NCI-H82 treated with DMSO at 0.1 percent for 48 hours (cell line): ENCODE results near the gene SF3A2.

Experiments
- DNase-seq: peaks from one replicate; lab custom pipeline; 2025; ENCODE audit not compliant: unreplicated experiment; lab: John Stamatoyannopoulos, UW

The SF3A2 gene

DNA sequence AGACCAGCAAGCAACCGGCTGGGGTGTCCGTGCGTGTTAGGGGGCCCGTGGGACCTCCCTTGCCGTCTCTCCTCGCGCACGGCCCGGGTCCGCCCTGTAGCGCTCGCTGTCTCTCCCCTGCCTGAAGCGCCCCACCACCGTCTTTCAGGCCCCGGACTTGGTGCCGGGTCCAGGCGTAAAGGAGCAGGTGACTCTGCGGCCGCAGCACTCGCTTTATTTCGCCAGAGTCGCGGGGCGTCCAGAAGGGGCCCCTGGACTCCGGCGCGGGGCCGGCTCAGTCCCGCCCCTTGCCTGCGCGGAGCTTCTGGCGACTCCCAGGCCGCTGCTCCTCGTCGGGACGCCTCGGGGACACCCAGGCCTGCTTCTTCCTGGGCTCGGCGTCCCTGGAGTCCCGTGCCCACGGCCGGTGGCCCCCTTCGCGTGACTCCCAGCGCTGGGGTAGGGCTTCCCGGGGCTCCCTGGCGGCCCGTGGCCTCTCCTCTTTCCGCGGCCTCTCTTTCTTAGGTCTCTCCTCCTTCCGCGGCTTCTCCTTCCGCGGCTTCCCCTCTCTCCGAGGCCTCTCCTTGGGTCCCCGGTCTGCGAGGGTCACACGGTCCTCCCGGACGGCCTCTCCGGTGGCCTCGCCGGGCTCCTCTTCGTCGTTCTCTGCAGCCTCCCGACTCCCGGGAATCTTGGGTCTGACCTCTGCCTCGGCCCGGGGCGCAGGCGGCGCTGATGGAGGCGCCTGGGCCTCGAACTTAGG, 15.6 kb downstream of the SF3A2 start:
- no peak for DNase-seq

DNA sequence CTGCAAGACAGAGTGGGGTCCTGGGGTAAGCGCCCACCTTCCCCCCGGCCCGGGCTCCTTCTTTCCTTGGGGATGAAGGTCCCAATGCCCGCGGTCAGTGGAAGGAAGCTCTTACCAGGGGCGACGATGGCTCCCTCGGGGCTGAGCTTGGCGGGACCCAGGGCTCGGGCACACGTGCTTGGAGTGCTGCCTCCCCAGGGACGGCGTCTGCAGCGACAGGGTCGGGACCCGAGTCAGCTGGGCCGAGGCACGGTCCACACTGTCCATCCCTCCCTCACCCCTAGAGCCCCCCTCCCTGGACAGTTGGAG, 16.1 kb downstream of the SF3A2 start:
- DNase-seq = no peak

DNA sequence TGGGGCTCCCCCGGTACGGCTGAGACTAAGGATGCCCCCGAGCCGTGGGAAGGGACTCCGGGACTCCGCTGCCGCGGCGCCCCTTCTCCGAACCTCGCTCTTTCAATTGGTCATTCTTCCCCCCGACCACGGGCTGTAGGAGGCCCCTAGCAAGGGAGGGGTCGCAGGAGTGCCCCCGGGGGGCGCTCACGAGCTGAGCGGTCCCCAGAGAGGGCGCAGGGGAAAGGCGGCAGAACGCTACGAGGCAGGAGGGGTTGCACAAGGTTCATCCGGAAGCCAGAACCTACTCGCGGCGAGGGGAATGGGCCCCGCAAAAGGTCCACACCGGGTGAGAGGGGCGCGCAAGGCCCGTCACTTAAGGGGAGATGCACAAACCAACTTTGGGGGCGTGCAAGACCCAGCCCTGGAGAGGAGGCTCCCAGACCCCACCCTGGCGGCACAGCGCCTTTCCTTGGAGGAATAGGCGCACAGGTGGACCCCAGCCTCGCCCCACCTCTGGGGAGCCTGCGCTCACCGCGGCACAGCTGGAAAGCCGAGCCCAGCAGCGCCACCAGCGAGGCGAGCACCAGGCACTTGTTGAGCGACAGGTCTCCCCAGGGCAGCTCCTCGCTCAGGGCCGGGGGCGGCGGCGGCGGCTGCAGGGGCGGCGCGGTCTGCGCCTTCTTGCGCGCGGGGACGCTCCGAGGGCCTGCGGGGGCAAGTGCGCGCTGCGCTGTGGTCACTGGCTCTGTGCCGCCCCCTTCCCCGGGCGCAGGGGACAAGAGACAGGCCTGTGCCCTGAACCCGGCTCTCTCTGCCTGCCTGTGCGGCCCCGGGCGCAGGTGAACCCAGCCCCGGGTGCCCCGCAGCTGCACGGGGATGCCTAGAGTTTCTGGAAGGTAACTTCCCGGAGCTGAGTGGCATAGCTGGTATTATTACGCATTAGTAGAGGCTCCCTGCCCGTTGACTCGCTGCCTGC, 16.8 kb downstream of the SF3A2 start:
- no peak for DNase-seq

DNA sequence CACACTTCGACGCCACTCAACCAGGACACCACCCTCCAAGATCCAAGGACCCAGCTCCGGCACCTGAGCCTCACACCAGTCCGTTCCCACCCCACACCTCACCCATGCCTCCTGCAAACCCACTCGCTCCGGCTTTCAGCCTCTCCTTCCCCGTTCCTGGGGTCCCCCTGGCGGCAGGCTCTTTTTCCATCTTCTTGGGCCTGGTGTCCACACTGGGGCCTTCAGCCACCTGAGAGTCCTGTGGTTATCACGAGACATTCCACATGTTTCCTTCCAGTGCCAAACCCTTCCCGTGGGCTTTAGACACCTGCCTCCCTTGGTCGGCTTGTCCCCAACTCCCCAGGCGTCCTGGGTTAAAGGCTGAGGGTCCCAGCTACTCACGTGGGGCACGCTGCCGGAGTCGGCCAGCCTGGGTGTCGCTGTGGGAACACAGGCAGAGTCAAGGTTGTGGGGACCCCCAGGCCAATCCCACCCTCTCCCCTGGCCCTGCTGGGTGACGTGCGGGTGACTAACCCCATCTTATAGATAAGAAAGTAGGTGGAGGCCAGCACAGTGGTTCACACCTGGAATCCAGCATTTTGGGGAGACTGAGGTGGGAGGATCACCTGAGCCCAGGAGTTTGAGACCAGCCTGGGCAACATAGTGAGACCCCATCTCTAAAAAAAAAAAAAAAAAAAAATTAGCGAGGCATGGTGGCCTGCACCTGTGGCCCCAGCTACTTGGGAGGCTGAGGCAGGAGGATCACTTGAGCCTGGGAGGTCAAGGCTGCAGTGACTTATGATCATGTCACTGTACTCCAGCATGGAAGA, 17.6 kb downstream of the SF3A2 start:
- no peak for DNase-seq

DNA sequence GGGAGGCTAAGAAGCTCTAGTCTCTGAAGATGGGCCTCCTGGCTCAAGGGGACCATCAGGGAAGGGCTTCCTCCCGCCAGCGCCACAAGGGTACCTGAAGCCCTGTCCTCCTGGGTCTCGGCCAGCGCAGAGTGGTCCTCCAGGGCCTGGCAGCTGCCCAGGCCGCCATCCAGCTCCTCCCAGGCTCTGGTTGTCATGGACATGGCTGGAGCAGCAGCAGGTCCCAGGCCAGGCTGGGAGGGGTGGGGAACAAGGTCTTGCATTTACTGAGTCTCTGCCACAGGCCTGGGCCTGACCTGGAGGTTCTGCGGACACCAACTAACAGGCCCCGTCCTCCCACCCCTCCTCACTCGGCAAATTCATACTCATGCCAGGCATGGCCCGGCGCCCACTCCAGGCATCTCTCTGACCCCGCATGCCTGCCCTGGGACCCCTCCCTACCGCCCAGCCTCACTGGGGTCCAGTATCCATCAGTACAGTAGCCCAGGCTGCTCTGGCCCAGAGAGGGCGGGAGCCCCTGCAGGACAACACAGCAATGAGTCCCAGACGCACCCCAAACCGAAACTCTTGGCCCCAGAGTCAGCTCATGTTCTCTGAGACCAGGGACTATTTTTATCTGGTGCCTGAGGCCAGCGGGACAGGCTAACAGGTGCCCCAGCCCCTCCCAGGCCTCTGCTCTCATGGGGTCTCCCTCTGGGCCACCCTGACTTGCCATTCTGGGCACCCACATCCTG, 18.7 kb downstream of the SF3A2 start:
- no peak for DNase-seq

DNA sequence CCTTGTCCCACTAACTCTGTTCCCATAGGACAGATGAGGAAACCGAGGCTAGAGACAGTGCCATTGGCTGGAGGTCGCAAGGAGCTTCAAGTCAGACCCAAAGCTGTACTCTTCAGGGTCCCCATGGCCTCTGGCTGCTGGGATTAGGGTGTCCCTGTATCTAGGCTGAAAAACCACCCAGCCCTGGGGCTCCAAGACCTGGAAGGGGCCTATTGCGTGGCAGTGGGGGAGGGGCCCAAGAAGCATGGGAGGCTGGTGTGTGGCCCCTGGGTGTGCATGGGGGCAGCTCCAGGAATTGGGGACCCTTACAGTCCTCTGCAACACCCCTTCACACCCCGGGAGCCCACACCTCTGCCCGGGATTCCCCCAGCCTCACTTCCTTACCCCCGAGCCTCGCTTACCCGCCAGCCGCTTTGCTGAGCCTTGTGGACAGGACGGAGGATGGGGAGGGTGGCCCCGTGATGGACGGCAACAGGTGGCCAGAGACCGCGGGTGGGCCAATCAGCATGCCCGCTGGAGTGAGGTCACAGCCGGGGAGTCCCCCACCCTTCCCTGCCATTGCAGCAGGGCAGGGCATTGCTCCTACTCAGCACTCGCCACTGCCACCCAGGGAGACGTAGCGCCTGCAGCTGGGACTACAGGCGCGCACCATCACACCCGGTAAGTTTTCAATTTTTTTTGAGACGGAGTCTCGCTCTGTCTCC, 19.5 kb downstream of the SF3A2 start, which contains the start of gene JSRP1:
Gene JSRP1, minus strand, starts transcription at position 436 of the 704 bp plus-strand sequence. CDS start 1,103 bp downstream, outside the sequence.
- DNase-seq = peak; percentile 47

DNA sequence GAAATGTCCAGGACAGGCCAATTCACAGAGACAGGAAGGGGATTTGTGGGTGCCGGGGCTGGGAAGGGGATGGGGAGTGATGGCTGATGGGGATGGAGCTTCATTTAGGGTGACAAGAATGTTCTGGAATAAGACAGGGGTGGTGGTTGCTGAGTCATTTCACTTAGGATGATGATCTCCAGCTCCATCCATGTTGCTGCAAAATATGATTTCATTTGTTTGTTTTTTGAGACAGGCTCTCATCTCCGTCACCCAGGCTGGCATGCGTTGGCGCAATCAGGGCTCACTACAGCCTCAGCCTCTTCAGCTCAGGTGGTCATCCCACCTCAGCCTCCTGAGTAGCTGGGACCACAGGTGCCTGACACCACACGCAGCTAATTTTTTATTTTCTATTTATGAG, 22.7 kb downstream of the SF3A2 start:
- no peak for DNase-seq

DNA sequence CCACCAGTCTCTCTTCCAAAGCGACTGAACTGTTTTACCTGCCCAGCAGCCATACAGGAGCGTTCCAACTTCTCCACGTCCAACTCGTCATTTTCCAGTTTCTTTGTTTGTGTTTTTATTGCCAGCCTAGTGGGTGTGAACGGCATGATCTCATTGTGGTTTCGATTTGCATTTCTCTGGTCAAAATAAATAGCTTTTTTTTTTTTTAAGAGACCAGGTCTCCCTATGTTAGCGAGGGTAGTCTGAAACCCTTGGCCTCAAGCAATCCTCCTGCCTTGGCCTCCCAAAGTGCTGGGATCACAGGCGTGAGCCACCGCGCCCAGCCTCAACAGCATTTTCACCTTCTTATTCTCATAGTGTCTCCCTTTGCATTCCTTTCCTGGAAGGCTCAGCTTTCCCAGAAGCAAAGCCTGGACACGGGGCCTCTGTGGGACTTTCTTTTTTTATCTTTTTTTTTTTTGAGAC, 23.7 kb downstream of the SF3A2 start:
- DNase-seq = no peak

DNA sequence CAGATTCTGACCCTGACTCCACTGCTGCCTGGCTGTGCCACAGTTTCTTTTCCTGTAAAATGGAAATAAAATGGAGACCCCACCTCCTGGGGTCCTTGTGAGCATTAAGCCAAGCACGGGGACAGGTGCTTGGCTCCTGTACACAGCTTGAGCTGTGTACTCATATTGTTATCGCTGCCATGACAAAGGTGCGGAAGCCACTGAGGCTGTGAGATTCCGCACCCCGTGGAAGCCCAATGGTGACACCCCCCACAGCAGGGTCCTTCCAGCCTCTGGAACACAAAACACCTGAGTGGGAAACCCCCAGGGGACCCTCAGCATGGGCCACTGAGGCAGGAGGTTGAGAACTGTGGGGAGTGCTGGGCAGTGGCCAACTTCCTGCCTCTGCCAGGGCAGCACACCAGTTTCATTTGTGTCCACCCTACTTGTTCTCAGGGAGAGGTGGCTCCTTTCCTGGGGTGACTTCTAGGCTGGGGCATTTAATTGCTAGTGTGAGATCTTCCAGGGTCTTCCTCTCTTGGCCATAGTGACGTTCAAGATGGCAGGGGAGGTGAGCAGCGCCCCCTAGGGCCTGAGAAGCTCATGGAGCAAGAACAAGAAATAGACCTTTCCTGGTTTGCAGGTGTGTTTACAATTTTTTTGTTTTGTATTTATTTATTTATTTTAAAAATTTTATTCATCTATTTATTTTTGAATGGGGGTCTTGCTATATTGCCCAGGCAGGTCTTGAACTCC, 25.0 kb downstream of the SF3A2 start:
- no peak for DNase-seq

DNA sequence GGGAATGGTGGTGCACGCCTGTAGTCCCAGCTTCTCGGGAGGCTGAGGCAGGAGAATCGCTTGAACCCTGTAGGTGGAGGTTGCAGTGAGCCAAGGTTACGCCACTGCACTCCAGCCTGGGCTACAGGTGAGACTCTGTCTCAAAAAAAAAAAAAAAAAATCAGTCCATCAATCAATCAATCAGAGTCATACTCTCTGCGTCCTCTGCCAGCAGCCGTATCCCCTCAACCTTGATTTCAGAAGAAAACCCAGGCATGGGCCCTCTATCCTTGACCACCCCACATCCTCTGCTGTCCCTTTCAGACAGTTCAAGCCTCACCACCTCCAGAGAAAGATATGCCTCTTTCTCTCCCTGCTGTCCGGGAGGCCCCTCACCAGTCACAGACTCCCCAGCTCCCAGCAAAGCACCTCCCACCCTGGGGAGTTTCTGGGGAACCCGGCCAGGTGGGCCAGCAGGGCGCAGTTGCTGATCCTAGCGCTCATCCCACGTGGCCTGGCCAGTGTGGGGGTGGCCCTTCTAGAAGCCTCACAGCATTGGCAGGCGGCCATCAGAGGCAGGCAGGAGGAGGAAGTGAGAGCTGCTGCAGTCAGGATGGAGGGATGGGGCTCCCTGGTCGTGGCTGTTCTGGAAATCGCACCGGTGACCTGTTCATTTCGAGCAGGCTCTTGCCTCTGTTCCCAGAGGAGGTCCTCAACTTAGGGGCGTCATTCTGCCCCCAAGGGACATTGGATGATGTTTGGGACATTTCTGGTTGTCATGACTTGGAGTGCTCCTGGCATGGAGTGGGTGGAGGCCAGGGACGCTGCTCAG, 29.8 kb downstream of the SF3A2 start:
- DNase-seq = no peak

DNA sequence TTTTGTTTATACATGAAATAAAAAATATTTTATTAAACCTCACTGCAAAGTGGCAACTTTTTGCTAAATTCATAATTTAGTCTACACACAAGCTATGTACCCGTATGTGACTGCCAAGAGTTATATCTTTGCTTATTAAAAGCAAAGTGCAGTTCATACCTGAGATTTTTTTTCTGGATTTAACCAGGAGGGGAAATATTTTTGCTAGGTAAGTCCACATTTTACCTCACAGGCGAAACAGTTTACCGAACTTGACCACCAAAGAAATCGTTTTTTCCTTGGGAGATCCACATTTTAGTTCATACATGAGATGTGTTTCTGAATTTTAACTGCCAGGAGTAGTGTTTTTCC, 31.8 kb downstream of the SF3A2 start:
- no peak for DNase-seq

DNA sequence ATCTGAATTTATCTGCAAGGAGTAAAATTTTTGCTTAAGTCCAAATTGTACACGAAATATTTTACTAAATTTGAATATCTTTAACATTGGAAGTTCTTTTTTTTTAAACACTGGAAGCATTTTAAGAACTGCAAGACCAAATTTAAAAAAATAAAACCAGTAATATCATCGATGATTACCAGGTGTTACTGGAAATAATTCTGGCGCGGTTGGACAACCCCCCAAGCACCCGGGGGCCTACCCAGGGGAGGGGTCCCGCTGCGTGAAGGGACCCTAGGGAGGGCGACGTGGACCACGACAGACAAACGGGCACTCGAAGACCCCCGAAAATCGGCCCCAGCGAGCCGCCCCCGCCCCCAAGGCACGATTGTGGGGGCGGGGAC, 32.2 kb downstream of the SF3A2 start:
- DNase-seq = no peak

DNA sequence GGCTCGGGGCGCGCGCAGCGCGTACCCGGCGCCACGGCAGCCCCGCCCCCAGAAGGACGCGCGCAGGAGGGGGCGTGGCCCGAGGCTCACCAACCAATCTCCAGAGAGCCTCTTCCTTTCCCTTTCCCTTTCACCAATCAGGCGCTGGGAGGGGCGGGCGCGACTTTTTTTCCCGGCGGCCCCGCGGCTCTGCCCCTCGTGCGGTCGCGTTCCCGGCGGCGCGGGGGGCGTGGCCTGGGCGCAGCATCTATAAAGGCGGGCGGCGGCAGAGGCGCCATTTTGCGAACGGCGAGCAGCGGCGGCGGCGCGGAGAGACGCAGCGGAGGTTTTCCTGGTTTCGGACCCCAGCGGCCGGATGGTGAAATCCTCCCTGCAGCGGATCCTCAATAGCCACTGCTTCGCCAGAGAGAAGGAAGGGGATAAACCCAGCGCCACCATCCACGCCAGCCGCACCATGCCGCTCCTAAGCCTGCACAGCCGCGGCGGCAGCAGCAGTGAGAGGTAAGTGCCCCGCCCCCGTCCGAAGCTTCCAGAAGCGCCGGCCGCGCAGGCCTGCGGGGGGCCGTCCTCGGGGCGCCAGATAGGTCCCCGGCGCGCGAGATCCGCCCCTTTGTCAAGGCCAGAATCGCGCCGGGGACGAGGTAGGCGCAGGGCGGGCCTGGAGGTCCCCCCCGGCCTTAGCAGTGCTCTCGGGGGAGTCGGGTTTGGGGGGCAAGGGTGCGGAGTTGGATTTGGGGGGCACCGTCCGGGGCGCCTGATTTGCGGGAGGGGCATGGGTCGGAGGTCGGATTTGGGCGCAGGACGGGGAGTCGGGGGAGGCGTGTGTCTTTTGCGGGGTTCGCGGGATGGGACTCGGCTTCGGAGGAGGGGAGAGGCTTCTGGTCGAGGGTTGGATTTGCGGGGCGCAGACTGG, 32.9 kb downstream of the SF3A2 start:
- DNase-seq = peak; percentile 84

DNA sequence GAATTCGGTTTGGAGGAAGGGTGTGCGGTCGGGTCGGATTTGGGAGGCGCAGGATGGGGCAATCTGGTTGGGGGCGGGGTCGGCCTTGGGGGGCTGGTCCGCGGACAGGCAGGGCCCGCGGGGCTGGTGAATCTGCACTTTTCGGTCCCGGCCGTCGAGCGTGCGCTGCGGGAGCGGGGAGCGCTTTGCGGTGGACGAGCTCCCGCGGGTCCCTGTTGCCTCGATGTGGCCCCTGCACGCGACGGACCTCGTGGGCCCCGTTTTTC, 33.5 kb downstream of the SF3A2 start:
- no peak for DNase-seq

DNA sequence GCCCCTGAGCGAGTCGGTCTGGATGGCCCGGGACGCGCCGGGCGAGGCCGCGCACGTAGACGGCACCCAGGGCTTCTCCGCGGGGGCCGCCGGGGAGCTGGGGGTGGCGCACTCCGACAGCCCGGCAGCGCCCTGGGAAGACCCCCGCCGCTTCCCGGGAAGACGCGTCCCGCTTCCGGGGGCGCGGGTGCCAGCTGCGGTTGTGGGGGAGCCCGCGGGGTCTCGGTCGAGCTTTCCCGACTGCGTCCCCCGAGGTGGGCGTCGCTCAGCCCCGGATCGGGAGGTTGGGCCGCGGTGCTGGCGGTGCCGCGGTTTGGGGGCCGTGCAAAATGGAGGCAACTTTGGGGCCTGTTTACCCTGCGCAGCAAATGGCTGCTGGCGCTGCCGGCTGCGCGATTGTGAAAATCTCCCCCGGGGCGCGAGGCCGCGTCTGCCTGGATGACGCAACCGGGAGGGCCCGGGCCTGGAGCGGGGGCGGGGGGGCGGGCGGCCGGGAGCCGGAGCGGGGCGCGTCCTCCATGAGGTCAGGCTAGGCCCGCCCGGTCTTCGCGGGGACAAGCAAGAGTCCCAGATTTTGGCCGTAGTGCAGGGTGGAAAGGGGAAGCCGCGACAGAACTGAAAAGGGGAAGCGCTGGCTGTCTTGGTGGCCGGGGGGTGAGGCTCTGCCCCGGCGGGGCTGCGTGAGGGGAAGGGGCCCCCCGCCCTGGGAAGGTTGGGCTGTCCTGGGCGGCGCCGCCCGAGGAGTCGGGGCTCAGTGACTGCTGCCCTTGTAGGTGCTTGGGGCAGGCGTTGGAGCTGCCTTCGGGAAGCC, 34.0 kb downstream of the SF3A2 start:
- no peak for DNase-seq

DNA sequence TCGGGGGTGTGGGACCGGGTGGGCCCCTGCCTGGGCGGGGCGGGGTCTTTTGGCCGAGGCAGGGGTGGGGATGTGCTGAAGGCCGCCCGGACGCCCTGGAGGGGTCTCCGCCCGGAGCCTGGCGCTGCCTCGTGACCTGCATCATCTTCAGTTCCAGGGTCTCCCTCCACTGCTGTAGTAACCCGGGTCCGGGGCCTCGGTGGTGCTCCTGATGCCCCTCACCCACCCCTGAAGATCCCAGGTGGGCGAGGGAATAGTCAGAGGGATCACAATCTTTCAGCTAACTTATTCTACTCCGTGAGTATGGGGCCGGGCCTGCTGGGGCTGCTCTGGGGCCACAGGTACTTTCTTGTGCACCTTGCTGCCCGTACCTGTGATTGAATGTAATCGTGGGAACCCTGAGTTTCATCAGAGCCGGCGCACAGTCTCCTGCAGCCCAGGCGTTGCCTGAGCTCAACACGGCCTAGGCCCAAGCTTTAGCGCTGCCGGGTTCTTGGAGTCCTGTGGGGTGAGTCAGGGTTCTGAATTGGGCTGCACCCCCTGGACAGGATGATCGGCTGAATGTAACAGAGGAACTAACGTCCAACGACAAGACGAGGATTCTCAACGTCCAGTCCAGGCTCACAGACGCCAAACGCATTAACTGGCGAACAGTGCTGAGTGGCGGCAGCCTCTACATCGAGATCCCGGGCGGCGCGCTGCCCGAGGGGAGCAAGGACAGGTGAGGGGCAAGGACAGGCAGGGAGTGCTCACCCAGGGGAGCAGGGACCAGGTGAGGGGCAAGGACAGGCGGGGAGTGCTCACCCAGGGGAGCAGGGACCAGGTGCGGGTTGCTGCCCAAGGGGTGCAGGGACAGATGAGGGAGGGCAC, 34.8 kb downstream of the SF3A2 start:
- no peak for DNase-seq
